ENCODE measurements around the gene RNASEH1. TPM values are rescaled to one million over a fixed set of nuclear protein-coding genes. Genes with fewer than 3 reads are reported as not detected.

Gene RNASEH1
- total and polyA plus RNA-seq, 2 of the 13 experiments (the other 11 are each of a cell fraction or from before 2014, with no cell fraction given) = 14.5 to 57.4 TPM

DNA sequence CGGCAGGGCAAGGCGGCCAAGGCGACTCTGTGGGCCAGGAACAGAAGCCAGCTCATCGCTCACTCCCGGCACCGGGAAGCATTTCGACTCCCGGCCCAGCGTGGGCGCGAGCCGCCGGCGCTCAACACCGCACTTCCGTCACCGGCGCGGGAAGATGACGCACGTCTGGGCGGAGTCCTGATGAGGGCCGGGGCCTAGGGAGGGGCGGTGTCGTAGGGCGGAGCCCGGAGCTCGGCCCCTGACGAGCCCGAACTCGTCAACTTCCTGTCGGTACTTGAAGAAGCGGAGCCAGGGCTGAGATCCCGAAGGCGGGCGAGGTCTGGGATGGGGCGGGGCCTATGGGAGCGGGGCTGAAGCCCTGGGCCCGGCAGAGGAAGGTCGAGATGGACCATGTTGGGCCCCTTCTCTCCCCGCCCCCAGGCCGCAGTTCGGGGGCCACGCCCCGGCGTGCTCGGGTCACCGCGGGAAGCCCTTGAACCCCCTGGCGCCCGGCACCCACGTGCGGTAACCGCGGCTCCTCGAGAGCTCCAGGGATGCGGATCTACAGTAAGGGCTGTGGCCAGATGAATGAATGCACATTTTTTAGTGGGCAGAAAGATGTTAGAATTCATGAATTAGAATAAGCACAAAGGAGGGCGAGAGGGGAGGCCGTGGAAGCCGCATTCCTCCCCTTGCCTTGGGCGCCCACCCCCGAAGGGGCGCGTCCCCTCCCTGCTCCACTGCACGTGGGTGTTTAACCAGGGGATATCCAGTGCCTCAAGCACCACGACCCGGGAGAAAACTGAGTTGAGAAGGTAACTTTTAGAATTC is at the start of gene RNASEH1 (continued):
- TF ChIP-seq, protein P1, sequence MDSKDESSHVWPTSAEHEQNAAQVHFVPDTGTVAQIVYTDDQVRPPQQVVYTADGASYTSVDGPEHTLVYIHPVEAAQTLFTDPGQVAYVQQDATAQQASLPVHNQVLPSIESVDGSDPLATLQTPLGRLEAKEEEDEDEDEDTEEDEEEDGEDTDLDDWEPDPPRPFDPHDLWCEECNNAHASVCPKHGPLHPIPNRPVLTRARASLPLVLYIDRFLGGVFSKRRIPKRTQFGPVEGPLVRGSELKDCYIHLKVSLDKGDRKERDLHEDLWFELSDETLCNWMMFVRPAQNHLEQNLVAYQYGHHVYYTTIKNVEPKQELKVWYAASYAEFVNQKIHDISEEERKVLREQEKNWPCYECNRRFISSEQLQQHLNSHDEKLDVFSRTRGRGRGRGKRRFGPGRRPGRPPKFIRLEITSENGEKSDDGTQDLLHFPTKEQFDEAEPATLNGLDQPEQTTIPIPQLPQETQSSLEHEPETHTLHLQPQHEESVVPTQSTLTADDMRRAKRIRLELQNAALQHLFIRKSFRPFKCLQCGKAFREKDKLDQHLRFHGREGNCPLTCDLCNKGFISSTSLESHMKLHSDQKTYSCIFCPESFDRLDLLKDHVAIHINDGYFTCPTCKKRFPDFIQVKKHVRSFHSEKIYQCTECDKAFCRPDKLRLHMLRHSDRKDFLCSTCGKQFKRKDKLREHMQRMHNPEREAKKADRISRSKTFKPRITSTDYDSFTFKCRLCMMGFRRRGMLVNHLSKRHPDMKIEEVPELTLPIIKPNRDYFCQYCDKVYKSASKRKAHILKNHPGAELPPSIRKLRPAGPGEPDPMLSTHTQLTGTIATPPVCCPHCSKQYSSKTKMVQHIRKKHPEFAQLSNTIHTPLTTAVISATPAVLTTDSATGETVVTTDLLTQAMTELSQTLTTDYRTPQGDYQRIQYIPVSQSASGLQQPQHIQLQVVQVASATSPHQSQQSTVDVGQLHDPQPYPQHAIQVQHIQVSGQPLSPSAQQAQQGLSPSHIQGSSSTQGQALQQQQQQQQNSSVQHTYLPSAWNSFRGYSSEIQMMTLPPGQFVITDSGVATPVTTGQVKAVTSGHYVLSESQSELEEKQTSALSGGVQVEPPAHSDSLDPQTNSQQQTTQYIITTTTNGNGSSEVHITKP (CRISPR knock-in tag; IDR thresholded peaks at IDR 0.05; ENCODE audit: low read depth) = peak; percentile 72; the same call in 1 of the 2 replicates
- TF ChIP-seq ZHX2 (IDR thresholded peaks at IDR 0.05; ENCODE audit: low read depth) = peak; percentile 89
- peak; percentile 58; the same call in 1 of the 2 replicates for TF ChIP-seq ZHX2 (CRISPR knock-in tag; IDR thresholded peaks at IDR 0.05; ENCODE audit: borderline replicate concordance)
- peak; percentile 38 for TF ChIP-seq ZEB1 (IDR thresholded peaks at IDR 0.05; ENCODE audit: insufficient replicate concordance, low read depth)
- peak; percentile 87 for TF ChIP-seq ZNF772 (CRISPR knock-in tag; IDR thresholded peaks at IDR 0.05)
- no peak for TF ChIP-seq MBD4 (IDR thresholded peaks at IDR 0.05; ENCODE audit: borderline replicate concordance, low read length)
- no peak for TF ChIP-seq NFE2L2 (IDR thresholded peaks at IDR 0.05; ENCODE audit: low read length)
- peak; percentile 97 for TF ChIP-seq MTA1 (CRISPR knock-in tag; IDR thresholded peaks at IDR 0.05; ENCODE audit: borderline replicate concordance)
- TF ChIP-seq ZNF639 (CRISPR knock-in tag; conservative IDR thresholded peaks at IDR 0.05) = peak; percentile 97
- peak; percentile 94 for TF ChIP-seq PAXIP1 (CRISPR knock-in tag; conservative IDR thresholded peaks at IDR 0.05)
- TF ChIP-seq ZNF382 (CRISPR knock-in tag; IDR thresholded peaks at IDR 0.05; ENCODE audit: borderline replicate concordance) = no peak
- TF ChIP-seq ZNF292 (CRISPR knock-in tag; IDR thresholded peaks at IDR 0.05; ENCODE audit: borderline replicate concordance, low read depth) = no peak; the same call in 1 of the 2 replicates
- 0 out of 2 replicates have a peak, but pooled peaks have one; percentile 79 for TF ChIP-seq ZNF138 (CRISPR knock-in tag; IDR thresholded peaks at IDR 0.05; ENCODE audit: low read depth)

Measured in HepG2 (cell line).